HEK293 (cell line): ENCODE data around the gene ENAH.

Experiments used
- ZSCAN30 ChIP-seq: fragments of 450-650 bp; IDR thresholded peaks from 2 replicates; pipeline ENCODE4 v1.5.1; 2018; ENCODE audit warnings: missing biosample characterization, mild to moderate bottlenecking, missing genetic modification characterization, moderate library complexity
- TF ChIP-seq, protein P1 (sequence below): fragments of 450-650 bp; formaldehyde crosslinking; IDR thresholded peaks from 2 replicates; pipeline ENCODE4 v1.5.1; 2016; ENCODE audit warnings: missing biosample characterization, missing genetic modification characterization
- TF ChIP-seq, protein P2 (sequence below): fragments of 450-650 bp; formaldehyde crosslinking; IDR thresholded peaks from 2 replicates; pipeline ENCODE4 v1.5.1; 2016; ENCODE audit warnings: missing biosample characterization, missing genetic modification characterization

- TF ChIP-seq, protein P1, sequence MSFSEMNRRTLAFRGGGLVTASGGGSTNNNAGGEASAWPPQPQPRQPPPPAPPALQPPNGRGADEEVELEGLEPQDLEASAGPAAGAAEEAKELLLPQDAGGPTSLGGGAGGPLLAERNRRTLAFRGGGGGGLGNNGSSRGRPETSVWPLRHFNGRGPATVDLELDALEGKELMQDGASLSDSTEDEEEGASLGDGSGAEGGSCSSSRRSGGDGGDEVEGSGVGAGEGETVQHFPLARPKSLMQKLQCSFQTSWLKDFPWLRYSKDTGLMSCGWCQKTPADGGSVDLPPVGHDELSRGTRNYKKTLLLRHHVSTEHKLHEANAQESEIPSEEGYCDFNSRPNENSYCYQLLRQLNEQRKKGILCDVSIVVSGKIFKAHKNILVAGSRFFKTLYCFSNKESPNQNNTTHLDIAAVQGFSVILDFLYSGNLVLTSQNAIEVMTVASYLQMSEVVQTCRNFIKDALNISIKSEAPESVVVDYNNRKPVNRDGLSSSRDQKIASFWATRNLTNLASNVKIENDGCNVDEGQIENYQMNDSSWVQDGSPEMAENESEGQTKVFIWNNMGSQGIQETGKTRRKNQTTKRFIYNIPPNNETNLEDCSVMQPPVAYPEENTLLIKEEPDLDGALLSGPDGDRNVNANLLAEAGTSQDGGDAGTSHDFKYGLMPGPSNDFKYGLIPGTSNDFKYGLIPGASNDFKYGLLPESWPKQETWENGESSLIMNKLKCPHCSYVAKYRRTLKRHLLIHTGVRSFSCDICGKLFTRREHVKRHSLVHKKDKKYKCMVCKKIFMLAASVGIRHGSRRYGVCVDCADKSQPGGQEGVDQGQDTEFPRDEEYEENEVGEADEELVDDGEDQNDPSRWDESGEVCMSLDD (tag by site-specific recombination) = no peak
- TF ChIP-seq ZSCAN30 (tag by site-specific recombination) = 0 out of 2 replicates have a peak, but pooled peaks have one; percentile 35
- TF ChIP-seq, protein P2, sequence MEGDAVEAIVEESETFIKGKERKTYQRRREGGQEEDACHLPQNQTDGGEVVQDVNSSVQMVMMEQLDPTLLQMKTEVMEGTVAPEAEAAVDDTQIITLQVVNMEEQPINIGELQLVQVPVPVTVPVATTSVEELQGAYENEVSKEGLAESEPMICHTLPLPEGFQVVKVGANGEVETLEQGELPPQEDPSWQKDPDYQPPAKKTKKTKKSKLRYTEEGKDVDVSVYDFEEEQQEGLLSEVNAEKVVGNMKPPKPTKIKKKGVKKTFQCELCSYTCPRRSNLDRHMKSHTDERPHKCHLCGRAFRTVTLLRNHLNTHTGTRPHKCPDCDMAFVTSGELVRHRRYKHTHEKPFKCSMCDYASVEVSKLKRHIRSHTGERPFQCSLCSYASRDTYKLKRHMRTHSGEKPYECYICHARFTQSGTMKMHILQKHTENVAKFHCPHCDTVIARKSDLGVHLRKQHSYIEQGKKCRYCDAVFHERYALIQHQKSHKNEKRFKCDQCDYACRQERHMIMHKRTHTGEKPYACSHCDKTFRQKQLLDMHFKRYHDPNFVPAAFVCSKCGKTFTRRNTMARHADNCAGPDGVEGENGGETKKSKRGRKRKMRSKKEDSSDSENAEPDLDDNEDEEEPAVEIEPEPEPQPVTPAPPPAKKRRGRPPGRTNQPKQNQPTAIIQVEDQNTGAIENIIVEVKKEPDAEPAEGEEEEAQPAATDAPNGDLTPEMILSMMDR (tag by site-specific recombination) = no peak
Observed at GRCh38 chr1:225453797-225454648, 198.9 kb downstream of the ENAH start.
